ENCODE results near the gene PKN1.

The PKN1 gene

DNA sequence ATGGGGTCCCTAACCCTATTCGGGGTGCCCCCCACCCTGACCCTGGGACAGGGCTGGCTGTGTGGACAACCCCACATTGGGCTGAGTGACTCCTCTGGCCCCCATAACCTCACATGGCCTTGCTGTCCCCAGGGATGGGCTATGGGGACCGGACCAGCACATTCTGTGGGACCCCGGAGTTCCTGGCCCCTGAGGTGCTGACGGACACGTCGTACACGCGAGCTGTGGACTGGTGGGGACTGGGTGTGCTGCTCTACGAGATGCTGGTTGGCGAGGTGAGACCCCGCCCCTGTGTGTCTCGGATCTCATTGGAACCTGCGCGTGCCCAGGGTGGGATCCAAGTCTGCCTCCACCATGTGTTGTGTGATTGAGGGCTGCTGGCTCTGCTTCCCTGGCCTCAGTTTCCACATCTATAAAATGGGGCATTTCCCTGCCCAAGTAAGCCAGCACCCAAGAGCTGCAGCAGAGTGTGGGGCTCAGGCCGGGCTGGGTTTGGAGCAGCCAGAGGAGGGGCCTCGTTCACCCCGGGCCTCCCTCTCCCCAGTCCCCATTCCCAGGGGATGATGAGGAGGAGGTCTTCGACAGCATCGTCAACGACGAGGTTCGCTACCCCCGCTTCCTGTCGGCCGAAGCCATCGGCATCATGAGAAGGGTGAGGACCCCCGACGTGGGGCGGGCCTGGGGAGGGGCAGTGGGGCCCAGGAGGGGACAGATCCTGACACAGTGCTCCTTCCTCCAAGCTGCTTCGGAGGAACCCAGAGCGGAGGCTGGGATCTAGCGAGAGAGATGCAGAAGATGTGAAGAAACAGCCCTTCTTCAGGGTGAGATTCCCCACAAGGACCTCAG lies 37.1 kb downstream of the PKN1 start:
- no peak for DNase-seq

DNA sequence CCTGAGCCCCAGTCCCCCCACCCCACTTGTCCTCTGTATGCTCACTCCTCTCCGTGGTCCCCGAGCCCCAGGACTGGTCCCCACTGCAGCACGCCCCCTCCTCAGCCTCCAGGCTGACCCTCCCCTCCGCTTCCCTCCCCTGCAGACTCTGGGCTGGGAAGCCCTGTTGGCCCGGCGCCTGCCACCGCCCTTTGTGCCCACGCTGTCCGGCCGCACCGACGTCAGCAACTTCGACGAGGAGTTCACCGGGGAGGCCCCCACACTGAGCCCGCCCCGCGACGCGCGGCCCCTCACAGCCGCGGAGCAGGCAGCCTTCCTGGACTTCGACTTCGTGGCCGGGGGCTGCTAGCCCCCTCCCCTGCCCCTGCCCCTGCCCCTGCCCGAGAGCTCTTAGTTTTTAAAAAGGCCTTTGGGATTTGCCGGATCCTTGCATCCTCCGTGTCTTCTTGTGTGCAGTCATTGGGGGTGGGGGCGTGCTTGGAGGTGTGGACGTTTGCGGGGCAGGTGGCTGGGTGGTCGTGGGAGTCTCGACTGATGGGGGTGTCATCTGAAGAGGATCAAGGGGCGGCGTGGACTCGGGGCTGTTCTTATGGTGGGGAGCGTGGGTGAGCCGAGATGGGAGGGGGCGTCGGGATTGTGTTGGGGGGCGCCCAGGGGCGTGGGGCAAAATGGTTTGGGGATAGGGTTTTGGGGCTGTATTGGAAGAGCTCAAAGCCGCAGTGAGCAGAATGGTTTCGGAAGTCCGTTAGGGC lies 38.5 kb downstream of the PKN1 start:
- DNase-seq: no peak

DNA sequence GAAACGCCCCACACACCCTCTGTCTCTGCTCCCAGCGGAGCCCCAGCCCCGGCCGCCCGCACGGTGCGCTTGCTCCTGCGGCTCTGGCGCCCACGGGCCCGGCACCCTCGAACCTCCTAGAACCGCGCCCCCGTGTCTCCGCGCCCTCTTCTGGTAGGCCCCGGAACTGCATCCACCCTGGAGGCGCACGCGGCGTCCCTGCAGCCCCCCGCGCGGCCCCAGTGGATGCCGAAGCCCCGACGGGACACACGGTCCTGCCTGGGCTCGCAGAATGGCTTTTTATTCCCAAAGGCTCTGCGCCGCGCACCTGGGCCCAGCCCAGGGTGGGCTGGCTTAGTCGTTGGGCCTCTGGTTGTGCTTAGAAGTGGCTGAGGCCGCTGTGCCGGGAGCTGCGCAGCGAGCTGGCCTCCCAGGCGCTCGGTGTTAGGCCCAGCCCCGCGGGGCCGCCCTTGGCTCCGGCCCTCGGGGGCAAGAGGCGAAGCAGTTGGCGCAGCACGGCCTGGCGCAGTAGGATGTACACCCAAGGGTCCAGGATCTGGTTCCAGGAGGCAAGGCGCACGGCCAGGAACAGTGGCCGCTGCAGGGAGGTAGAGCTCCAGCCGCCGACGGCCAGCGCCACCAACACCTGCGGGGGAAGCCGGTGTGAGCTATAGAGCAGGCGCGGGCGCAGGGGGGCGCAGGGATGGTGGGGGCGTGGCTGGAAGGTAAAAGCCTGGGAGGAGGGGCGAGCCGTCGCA lies 39.3 kb downstream of the PKN1 start:
- DNase-seq: peak; percentile 68

DNA sequence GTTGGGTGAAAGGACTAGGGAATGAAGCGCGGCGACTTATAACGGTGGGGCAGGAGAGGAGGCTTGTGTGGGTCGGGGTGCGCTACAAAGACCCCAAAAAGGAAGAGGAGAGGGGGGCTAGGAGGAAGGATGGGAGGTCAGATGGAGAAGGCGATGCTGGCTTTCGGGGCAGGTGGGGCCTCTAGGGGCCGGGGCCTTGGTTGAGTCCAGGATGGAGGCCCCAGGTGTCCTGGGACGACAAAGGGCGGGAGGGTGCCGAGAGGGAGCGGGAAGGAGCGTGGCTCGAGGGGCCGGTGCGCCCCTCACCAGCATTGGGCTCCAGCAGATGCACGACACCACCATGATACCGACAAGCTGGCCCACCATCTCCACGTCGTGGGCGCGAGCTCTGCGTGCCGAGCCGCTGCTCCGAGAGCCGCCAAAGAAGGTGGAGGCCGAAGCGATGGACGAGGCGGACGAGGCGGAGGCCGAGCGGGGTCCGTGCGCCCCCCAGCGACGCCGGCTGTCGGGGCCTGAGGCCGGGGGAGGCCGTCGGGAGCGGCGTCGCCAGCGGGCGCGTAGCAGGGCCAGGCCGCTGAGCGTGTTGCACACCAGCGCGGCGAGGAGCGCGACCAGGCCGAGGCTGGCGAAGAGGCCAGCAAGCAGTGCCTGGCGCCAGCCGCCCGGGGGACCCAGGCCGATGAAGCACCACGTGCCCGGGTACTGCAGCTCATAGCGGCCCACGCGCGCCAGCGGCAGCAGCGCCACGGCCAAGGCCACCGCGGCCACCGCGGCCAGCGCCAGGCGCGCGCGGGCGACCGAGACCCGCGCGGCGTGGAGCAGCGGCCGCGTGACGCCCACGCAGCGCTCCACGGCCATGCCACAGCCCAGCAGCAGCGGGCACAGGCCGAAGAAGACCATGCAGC lies 40.2 kb downstream of the PKN1 start:
- DNase-seq: no peak

DNA sequence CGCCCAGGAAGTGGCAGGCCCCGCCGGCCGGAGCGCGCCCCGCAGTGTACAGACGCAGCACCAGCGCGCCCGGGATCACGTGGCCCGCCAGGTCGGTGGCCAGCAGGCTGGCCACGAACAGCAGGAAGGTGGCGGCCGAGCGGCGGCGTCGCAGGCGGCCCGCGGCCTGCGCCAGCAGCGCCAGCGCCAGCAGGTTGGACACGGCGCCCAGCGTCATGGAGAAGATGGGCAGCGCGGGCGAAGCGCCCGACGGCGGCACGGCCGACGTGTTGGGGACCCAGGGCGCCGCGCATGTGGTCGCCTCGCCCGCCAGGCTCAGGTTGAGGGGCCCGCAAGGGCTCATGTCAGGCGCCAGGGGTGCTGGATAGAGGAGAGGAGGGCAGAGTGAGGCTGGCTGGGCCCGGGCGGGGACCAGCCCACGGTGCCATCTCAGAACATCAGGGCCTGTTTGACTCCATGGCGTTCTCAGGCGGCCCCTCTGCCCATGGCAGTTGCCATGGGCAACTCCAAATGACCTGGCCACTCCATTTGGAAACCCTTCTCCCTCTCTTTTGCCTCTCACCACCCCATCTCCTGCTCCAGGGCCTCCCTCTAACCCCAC lies 41.0 kb downstream of the PKN1 start:
- DNase-seq: no peak

DNA sequence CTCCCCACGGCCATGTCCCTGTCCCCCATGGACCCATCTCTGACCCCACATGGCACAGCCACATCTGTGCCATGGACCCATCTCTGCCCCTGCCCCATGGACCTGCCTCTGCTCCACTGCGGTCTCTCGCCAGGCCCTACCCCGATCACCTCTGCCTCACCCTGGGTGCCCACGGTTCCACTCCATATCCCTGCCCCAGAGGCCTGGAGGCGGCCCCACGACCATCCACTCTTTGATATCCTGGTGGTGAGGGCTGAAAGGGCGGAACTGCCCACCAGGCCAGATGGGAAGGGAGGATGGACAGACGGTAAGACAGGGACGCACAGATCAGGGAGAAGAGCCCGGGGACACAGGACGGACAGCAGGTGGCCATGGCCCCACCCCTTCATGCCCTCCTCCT lies 41.7 kb downstream of the PKN1 start:
- no peak for DNase-seq

DNA sequence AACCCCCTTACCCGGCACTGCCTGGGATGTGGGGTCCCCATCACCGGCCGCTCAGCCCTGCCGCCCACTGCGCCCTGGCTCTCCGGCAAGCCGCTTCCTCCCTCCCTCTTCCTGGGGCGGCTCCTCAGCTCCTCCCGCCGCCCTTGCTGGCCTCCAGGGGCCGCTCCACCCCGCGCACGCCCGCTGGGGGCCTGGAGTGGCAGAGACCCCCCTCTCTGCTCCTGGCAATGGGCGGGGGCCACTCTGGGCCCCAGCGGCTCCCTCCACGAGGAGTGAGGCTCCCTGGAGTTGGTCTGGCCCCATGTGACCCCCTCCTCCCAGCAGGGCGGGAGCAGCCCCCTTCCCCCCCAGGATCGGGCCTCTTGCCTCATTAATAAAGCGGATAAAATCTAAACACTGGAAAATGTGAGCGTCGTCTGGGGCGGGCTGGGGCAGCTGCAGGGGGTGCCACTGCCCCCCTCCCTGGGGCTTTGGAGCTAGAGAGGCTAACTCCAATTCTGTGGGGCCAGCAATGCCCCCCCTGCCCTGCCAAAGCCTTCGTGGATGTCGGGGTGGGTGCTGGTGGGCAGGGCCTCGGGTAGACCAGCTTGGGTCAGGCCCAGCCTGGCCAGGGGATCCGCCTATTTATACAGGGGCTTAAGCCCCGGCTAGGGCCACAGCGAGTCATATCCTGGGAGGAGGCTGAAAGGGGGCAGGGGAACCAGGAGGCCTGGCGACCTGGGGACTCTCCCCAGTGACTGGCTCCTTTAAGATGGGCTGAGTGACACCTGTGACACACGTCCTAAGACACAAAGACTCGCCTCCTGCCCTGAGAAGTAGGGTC lies 42.4 kb downstream of the PKN1 start, which contains the start of gene PTGER1:
TSS of gene PTGER1 (minus strand) at position 104 of the 823 bp plus-strand sequence. CDS start 1,034 bp downstream, outside the sequence.
- DNase-seq: no peak

DNA sequence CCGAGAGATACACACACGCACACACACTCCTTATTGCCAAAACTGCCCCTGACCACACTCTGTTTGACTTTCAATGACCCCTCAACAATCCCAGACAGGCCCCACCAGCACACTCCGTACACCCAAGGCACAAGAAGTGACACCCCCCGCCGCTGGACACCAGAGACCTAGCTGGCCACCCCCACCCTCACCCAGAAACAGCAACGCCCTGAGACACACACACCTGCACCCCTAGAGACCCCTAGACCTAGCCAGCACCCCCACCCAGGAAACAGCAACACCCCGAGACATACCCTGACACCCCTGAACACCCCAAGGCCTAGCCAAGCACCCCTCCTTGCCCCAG lies 43.2 kb downstream of the PKN1 start:
- DNase-seq: no peak

DNA sequence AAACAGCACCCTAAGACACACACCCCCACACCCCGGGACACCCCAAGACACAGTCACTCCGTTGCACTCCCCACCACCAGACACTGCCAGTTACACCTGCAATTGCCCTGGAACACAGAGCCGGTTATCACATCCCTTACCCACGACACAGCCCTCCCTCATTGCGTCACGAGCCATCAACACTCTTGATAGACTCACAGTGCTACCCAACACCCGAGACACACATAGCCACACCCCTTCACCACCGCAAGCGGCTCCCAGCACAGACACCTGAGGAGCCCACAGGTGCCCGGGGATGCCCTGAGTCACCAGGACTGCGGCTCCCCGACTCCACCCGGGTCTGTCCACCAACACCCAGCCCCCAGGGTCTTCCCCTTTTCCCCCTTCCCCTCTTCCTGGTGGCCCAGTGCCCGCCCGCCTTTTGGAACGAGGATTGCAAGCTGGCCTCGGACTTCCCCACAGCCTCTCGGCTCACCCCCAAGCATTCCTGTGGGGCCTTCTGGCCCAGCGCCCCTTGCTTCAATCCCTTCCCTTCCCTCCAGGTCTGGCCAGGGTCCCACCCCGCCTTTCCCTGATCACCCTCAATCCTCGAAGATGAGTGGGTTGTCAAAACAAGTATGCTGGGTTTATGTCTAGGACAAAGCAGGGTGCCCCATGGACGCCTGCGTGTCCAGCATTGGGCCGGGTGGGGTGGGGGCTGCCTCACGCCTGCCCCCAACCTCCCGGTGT lies 43.7 kb downstream of the PKN1 start:
- DNase-seq: peak; percentile 32

DNA sequence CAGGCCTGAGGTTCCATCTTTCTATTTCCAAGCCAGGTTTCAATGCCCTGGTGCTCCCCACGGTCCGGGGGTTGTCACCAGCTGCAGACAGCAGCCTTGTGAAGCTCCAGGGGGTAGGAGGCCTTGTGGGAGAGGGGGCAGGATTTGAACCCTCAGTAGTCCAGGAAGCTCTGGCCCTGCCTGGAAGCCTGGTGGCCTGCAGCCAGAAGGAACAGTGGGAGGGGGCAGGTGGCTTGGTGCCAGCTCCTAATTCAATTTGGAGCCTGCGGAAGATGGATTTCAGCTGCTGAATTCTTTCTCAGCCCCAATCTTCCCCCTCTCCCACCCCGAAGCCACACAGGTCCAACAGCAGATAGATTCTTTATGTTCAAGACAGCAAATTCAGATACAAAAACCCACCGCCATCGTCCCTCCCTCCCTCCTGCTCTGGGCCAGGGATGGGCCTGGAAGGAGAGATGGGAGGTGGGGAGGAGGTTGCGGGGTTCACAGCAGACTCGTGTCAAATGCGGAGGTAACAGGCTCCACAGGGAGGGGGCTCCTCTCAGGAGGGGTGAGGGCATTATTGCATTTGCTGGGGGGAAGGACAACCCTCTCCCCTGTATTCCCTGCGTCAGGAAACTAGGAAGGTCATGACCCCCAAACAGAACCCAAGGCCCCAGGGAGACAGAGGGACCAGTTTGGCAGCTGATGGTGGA lies 44.5 kb downstream of the PKN1 start:
- DNase-seq: no peak

DNA sequence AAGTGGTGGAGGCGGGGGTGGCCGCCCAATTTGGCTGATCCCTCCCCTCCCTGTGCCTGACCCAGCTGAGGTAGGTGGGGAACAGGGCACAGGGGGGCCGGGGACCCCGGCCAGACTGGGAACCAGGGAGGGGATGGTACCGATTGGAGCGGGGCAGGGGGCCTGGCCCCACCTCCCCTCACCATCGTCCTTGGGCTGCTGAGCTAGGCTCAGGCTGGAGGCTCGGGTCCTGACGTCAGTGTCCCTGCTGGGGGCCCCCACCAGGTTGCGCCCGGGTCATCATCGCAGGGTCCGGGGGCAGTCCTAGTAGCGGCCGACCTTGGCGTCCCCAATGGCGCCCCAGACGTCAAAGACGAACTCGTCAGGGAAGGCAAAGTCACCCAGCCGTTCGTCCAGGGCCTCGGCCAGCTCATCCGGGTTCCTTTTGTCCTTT lies 45.0 kb downstream of the PKN1 start:
- no peak for DNase-seq

DNA sequence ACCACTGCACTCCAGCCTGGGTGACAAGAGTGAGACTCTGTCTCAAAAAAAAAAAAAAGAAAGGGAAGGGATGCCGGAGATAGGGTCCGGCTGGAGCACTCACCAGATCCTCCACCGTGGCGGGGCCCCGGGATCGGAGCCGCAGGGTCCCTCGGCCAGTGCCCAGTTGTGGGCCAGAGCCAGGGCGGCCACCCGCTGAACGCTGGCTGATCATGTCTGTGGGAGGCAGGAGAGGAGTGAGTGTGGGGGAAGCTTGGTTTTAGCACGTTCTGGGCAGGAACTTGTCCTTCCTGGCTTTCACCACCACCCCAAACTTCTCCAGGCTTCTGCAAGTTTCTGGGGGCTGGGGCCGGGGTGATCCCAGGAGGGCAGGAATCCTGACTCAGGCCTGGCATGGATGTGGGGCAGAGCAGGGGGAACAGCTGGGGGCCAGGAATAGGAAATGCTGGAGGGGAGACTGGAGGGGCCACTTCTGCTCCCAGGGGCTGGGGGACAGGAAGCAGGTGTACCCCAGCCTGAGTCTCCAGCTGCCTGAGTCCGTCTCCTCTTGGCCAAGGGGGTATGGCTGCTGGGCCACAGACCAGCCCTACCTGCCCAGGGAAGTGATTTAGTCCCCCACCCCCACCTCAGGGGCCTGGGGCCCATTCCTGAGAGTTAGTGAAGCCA lies 46.3 kb downstream of the PKN1 start:
- DNase-seq: no peak

DNA sequence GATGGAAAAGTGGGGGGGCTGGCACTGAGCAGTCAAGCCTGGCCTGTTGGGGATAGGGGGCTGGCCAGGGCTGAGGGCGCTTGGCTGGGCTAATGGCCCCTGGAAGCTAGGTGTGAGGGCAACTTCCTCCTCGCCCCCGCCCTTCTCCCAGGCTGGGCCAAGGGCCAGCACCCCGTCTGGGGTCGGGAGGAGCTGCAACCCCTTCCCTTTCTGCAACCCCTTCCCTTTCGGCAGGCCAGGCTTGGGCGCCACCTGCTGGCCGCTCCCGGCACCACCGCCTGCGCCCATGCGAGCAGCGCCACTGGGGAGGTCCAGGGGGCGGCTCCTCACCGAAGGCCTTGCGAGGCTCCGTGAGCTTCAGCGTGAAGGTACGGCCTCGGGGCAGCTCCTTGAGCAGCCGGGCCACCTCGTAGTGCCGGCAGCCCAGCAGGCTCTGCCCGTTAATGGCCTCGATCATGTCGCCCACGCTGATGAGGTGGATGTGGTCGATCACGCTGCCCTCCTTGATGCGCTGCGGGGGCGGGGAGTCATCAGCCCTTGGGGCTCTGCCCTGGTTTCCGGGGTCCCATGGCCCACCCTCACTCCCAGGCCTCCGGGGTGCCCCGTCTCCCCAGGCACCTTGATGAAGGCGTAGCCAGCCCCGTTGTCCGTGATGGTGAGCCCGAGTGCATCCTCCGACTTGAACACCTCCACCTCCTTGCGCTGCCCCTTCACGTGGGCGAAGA lies 47.0 kb downstream of the PKN1 start:
- peak; percentile 33 for DNase-seq

DNA sequence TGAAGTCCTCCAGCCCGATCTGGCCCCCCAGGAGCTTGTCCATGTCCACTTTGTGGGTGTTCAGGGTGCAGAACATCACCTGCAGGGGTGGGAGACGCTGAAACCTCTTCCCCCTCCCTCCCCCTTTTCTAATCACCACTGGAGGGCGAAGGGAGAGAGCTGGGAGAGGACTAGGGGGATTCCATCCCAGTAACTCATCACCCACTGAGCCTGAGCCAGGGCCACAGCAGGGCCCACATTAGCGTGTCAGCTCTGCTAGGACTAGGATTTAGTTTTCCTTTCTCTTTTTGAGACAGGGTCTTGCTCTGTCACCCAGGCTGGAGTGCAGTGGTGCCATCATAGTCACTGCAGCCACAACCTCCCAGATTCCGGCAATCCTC lies 47.6 kb downstream of the PKN1 start:
- DNase-seq: no peak

DNA sequence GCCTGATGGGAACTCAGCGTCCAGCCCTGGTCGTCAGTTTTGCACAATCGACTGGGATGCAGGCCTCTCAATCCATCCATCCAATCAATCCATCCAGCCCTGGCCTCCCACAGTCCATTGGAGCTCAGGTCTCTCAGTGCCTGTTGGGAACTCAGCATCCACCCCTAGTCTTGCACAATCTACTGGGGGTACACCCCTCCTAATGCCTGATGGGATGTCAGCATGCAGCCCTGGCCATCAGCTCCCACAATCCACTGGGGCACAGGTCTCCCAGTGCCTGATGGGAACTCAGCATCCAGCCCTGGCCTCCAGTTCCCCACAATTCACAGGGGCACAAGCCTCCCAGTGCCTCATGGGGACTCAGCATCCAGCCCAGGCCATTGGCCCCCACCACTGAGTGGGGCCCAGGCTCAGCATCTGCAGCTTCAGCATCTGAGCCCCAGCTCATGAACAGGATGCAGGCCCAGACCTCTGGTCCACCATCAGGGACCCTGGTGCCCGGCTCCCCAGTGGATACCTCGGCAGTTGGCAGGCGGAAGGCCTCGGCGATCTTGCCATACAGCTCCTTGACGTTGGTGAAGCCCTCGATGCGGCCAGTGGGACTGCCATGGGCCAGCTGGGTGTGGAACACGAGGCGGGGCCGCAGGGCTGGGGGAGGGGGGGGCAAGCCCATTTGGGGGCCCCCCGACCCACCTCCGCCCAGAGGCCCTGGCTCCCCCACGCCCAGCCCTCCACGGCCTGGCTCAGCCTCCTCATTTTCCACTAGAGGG lies 49.3 kb downstream of the PKN1 start:
- no peak for DNase-seq

DNA sequence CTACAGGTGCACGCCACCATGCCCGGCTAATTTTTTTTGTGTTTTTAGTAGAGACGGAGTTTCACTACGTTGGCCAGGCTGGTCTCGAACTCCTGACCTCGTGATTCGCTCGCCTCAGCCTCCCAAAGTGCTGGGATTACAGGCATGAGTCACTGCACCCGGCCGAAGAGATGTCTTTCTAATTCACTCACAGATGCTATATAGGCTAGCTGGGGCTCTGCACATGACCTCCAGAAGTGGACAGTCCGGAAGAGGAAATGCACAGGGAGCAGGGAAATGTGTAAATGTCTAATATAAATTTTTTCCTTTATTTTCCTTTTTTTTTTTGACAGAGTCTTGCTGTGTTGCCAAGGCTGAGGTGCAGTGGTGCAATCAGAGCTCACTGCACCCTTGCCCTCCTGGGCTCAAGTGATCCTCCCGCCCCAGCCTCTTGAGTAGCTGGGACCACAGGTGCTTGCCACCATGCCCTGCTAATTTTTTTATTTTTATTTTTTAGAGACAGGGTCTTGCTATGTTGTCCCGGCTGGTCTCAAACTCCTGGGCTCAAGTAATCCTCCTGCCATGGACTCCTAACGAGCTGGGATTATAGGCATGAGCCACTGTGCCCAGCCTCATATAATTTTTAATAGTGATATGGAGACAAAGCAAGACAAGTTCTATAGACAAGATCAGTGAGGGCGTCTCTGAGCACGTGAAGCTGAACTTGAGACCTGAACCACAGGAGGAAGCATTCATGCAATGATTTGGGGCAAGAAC lies 54.4 kb downstream of the PKN1 start:
- DNase-seq: no peak
